Activated CD4-positive, alpha-beta T cell treated with anti-CD3 and anti-CD28 coated beads for 24 hours (primary cell): ENCODE measurements around the gene HNRNPA2B1.
"Not testable (repeated sequence)": the region's sequence is repeated elsewhere in the genome, so short reads cannot be mapped to it uniquely, and the experiment has no call there.

Experiments
- DNase-seq, 2 donors: peaks; one replicate each; pipeline ENCODE4 v3.0.0-alpha.2; 2020; ENCODE audit warnings: low read depth in 2 of 2

The HNRNPA2B1 gene

DNA sequence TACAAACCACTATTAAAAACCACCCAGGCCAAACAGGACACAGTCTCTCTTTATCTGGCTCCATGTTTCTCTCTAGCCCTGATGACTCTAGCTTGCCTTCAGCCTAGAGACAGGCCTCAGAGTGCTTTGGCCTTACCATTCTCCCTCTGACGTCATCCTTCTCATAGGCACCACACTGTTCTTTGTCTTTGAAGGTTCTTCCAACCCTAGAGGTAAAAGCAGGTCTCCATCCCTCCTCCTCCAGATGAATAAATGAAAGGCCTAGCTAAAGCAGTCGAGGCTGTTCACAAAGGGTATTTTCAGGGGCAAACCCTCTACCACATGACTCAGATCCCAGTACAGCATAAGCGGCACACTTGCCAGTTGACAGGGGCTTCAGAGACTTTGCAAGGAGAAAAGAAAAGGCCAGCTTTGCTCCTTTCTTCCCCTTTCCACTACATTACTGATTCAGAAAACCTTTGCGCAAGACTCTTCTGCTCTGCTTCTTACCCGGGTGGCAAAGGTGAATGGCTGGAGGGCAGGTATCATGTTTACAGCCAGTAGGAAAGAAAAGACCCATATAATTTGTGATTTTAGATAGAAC, 33.8 kb downstream of the HNRNPA2B1 start:
- no peak for DNase-seq

DNA sequence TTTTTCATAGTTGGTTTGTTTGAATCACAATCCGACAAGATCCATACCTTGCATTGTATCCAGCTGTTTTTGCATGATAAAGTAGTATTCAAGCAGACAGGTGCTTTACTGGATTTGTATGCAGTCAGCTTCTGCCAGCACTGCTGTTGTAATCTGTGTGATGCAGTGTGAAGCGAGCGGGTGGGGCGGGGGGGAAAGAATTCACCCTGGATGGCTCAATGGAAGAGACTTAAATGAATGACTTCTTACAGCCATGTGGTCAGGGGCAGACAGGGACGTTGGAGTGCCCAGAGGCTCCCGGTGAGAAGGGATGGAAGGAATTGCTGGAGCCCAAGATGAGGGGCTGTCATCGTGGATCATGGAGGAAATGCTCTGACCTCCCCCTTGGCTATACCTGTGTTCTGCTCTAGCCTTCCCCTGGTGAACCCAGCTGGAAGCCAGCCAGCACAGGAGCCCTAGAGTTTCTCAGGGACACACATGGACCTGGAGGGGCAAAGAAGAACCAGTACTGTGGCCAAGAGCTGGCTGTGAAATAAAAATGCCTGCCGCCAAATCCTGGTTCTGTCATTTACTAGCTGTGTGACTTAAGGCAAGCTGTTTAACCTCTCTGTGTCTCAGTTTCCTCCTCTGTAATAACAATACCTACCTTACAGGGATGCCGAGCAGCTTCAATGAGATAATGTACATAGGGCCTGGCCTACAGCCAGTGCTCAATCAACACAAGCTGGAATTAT, 34.4 kb downstream of the HNRNPA2B1 start:
- no peak for DNase-seq

DNA sequence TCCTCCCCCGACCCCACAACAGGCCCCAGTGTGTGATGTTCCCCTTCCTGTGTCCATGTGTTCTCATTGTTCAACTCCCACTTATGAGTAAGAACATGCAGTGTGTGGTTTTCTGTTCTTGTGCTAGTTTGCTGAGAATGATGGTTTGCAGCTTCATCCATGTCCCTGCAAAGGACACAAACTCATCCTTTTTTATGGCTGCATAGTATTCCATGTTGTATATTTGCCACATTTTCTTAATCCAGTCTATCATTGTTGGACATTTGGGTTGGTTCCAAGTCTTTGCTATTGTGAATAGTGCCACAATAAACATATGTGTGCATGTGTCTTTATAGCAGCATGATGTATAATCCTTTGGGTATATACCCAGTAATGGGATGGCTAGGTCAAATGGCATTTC, 36.7 kb downstream of the HNRNPA2B1 start:
- DNase-seq, result not testable (repeated sequence)

- DNase-seq, result no peak
These were observed 38.1 kb downstream of the HNRNPA2B1 start for GRCh38 chr7:26162431-26162830.

GRCh38 chr7:26160896-26161295, 39.6 kb downstream of the HNRNPA2B1 start:
- DNase-seq, result no peak

DNA sequence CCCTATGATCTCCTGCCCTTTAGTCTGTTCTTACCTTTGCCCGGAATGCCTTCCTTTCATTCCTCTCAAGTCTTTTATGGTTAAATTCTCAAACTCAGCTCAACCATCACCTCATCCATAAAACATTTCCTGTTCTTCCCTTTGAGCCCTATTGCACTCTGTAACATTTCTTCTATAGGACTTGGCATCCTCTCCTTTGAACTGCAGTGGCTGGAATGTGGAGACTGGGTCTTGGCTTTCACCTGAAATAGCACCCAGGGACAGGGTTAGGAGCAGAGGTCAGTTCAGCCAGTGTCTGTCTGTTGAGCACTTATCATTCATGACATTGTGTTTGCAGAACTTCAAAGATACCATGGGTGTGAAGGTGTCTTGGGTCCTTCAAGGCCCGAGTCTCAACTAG, 41.3 kb downstream of the HNRNPA2B1 start:
- no peak for DNase-seq

- no peak for DNase-seq
These were observed 42.9 kb downstream of the HNRNPA2B1 start for GRCh38 chr7:26157520-26158105.

GRCh38 chr7:26156451-26157420, 43.8 kb downstream of the HNRNPA2B1 start:
- DNase-seq, result peak in 1 of 2 donors; percentile 38

GRCh38 chr7:26155531-26156375, 44.8 kb downstream of the HNRNPA2B1 start:
- DNase-seq, result no peak

DNA sequence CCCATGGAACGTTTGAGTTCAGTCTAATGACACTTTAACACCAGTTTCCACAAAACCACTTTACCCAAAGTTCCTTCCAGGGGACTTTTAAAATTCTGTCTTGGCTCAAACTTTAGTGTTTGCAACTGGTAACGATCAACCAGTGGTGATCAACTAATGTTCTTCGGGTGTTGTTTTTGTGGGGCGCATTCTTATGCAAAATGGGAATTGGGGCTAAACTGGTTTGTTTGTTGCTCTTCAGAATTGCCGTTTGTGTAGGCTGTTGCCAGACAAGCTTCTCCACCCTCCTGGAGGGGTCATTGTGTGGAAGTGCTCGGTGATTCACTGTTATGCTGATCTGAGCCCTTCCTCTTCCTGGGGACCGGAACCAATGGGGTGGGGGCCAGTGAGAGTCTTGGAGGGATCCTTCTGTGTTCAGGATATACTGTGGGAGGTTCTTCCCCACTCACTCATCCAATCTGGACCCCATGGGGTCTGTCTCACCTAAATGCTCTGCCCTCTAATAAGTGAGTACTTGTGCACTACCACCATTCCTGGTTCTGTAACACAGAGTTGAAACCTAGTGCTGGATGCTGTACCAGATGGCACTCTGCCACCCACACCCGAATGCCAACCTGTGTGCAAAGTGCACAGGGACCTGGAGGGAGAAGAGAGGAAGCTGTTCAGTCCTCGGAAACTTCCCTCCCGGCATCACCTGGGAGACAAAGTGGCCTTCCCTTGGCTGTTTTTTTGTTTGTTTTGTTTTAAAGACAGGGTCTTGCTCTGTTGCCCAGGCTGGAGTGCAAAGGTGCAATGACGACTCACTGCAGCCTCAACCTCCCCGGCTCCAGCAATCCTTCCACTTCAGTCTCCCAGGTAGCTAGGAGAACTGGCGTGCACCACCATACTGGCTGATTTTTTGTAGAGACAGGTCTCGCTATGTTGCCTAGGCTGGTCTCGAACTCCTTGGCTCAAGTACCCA, 46.4 kb downstream of the HNRNPA2B1 start:
- no peak for DNase-seq

- no peak for DNase-seq
These were observed 47.2 kb downstream of the HNRNPA2B1 start for GRCh38 chr7:26153241-26153822.

DNA sequence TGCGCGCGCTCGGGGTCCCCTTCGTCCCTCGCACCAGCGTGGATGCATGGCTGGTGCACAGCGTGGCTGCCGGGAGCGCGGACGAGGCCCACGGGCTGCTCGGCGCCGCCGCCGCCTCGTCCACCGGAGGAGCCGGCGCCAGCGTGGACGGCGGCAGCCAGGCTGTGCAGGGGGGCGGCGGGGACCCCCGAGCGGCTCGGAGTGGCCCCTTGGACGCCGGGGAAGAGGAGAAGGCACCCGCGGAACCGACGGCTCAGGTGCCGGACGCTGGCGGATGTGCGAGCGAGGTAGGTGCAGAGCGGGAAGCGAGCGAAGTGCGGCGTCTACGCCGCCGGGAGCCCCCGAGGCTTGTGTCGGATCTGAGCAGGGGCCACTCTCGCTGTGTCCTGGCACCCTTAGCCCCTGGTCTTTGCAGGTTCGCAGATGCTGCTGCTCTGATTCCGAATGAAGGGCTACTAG, 47.7 kb downstream of the HNRNPA2B1 start:
- DNase-seq, result not testable (repeated sequence)

- peak; percentile 71 to 74 for DNase-seq
These were observed 48.4 kb downstream of the HNRNPA2B1 start, which contains the start of gene NFE2L3 for GRCh38 chr7:26151953-26152781. Gene NFE2L3, plus strand, starts transcription at chr7:26152198. Its CDS starts 301 bp downstream, at chr7:26152499.

- DNase-seq, result no peak
These were observed 48.9 kb downstream of the HNRNPA2B1 start for GRCh38 chr7:26151650-26151952.

DNA sequence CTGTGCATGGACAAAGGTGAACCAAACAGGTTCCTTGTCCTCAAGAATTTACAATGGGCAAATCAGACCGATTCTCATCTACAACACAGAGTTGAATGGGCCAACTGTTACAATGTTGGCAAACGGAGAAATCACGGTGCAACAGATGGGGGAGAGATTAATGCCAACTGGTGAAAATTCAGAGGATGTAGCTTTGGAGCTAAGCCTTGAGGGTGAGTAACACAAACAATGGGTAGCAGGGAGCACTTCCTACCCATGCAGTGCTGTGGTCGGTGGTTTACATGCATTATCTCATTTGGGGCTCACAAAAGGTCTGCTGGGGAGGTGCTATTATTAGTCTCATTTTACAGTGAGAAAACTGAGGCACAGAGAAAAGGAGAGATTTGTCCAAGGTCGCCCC, 49.5 kb downstream of the HNRNPA2B1 start:
- DNase-seq, result no peak

- DNase-seq, result no peak
These were observed 51.1 kb downstream of the HNRNPA2B1 start for GRCh38 chr7:26149391-26149977.

DNA sequence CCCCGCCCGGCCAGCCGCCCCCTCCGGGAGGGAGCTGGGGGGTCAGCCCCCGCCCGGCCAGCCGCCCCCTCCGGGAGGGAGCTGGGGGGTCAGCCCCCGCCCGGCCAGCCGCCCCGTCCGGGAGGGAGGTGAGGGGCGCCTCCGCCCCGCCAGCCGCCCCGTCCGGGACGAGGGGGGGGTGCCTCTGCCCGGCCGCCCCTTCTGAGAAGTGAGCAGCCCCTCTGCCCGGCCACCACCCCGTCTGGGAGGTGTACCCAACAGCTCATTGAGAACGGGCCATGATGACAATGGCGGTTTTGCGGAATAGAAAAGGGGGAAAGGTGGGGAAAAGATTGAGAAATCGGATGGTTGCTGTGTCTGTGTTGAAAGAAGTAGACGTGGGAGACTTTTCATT, 52.2 kb downstream of the HNRNPA2B1 start:
- DNase-seq, result not testable (repeated sequence)

GRCh38 chr7:26147646-26148306, 52.8 kb downstream of the HNRNPA2B1 start:
- DNase-seq, result not testable (repeated sequence)
